HG02852 (cell line): ENCODE results near the gene MITF.

Experiments used
- ATAC-seq: cut with Tn5 transposase; IDR thresholded peaks from one replicate; pipeline ENCODE4 v1.9.1; 2021; ENCODE audit warnings: mild to moderate bottlenecking, moderate library complexity; ENCODE audit not compliant: unreplicated experiment

The MITF gene

DNA sequence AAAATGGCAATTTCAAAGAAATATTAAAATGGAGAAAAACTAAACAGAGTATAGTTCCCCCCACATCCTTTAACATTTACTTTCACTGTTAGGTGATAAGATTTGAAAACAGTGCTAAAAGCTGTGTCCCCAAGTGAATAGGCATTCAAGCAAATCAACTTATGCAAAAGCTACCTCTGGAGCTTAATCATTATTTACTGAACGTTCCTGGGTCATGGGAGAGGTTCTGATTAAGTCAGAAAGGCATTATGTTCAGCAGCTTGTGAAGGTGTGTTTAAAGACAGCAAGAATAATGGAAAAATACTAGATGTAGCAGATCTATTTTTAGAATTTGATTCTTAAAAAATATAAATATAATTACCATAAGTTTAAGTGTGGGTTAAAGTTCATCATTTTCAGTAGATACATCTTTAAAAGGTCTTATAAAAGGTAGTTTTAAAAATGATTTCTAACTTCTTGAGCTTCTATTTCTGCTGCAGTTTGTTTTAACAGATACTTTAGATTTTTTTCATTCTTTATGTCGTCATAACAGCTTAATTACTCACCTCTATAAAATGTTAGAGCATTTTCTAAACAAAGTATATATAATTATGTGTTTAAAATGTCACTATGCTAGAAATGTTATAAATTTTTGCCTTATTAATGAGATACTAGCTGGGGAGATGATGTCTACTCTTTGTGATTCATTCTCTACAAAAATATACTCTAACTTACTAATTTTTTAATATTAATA, 127.9 kb downstream of the MITF start:
- no peak for ATAC-seq

DNA sequence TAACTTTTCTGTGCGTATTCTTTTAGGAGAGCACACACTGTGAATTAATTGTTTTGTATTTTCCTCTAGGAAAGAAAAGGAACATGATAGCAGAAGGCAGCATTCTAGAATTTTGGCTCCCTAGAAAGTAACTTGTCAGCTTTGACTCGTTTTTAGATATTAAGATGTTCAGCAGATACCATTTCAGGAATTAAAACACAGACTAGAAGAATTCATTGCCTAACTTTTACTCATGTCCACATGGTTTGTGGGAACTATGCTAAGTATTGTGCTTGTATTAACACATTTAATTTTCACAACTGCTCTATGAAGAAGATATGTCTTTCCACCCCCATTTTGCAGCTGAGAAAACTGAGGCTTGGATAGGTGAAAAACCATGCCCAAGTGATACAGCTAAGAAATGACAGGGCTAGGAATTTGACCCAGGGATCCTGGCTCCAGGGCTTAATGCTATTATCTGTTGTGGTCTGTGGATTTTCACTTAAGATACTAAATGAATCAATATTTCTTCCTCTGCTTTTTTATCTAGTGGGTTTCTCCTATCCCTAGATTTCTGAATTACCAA, 128.8 kb downstream of the MITF start:
- no peak for ATAC-seq

DNA sequence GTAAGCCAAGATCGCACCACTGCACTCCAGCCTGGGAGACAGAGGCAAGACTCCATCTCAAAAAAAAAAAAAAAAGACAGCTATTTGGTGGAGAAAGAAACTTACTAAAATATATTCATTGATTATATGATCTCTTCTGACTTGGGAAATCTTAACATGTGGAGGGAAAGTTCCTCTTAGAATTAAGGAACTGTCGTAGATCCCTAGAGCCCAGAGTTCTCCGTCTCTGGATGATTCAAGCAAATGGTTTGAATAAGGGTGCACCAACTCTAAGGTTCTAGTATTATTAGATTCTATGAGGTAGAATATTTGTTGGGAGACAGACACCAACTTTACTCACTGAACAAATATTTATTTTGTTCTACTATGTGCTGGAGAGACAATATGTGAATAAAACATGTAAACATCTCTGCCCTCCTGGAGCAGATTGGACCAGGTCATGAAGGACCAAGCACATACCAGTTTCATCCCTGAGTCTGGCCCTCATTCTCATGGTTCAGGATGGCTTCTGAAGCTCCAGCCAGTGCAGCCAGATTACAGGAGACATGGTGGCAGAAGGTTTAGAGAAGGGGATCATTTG, 129.7 kb downstream of the MITF start:
- no peak for ATAC-seq

DNA sequence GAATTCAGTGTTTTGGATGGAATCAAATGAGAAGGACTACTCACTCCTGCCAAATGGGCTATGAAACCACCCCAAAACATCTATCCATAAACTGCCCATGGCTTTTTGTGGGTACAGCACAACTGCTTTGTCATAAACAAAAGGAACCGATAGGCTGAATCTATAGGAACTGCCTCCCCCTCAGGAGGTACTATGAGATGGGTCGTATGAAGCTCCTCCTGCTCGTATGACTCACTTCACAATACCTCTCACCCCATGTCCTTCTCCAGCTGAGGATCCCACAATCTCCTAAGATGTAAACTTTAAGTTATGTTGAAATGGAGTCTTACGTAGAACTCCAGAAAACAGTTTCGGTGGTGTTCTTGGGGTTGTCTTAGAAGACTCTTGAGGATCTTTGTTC, 130.4 kb downstream of the MITF start:
- ATAC-seq: no peak

DNA sequence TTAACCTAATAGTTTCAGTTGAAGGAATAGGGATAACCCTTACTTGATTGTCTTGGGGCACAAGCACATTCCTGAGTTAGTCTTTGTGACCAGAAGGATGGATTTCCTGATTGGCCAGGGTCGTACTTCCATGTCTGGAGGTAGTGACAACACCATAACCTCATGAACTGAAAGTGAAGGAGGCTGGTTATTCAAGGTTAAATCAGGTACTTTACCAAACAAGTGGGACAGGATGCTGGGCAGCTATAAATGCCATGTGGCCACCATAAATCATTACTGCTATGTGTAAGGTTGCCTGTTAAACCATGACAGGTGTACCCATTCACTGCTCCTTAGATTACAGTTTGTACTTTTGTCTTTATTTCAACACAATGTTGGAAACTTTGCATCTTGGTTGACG, 132.0 kb downstream of the MITF start:
- no peak for ATAC-seq

DNA sequence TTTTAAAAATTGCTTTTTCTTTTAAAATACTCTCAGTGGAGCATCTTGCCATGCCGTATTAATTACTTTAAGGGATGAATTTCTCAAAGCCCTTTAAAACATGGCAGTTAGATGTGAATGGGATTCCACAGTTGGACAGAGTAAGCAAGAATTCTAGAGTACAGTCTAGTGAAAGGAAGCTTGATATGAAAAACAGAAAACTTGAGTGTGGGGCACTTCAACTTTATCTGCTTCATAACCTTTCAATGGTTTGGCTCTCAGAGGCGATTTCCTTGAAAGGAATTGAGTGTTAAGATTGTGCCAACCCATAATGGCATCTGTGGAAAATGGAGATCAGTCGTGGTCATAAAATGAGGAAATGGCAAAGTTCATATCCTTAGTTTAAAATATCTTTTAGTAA, 132.6 kb downstream of the MITF start:
- ATAC-seq: no peak

DNA sequence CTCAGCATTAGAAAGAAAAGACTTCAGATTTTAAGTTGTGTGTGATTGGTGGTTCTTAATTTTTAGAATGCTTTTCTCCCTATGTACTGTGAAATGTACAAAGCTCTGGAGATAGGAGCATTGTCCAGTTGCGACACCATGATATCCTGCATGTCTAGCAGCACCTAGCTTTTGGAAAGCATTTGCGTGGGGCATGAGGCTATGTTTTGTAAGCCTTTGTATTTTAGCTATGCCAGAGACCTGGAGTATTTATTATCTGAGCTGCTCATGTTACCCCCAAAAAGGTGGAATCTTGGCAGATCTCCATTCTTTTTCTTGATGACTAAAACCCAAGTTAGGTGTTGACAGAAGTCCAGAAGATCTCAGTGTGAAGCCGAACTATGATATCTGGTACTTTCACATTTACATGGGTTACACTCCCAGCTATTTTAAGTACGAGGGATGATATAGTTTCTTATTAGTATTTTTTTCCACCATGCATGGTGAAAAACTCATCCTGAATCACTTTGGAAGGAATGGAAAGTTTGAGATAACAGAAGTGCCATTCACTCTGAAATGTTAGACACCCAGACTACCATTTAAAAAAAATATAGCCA, 133.6 kb downstream of the MITF start:
- no peak for ATAC-seq

DNA sequence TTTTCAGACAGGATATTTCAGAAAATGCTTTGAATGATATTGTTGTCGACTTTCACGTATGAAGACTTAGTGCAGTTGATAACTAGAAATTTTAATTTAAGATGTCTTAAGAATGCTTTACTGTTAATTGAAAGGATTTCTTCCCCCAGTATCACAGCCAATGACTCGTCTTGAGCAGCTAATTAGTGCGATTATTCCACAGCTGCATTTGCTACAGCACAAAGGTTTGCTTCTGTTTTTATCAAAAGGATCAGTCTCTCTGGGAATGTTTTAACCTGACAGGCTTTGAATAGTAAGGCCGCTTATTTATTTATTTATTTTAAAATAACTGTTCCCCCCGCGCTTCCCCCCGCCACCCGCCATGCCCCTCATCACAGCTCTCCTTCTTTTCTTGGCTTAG, 136.8 kb downstream of the MITF start:
- no peak for ATAC-seq

DNA sequence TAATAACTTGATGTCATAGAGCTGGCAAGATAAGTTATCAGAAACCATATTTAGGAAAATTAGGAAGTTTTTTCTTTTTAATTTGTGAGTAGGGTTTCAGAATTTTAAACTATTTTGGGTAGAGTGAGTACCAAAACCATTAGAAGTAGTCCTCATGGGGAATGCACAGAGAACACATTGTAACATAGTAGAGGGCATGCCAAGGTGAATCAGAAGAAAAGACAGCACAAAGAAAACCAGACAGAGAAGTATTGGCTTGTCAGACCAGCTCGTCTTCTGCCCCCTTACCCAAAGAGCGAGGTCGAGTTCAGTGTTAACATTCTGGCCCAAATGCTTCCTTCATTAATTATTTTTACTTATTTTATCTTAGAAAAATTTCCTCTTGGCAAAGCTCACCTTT, 139.0 kb downstream of the MITF start:
- no peak for ATAC-seq

DNA sequence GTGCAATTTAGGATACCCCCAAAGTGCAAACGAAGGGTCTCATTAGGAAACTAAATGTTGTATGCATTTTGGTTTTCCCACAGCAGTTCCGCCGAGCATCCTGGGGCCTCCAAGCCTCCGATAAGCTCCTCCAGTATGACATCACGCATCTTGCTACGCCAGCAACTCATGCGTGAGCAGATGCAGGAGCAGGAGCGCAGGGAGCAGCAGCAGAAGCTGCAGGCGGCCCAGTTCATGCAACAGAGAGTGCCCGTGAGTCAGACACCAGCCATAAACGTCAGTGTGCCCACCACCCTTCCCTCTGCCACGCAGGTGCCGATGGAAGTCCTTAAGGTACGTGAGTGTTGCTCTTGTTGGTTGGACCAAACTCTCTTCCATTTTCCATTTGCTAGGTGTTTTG, 139.8 kb downstream of the MITF start:
- no peak for ATAC-seq

DNA sequence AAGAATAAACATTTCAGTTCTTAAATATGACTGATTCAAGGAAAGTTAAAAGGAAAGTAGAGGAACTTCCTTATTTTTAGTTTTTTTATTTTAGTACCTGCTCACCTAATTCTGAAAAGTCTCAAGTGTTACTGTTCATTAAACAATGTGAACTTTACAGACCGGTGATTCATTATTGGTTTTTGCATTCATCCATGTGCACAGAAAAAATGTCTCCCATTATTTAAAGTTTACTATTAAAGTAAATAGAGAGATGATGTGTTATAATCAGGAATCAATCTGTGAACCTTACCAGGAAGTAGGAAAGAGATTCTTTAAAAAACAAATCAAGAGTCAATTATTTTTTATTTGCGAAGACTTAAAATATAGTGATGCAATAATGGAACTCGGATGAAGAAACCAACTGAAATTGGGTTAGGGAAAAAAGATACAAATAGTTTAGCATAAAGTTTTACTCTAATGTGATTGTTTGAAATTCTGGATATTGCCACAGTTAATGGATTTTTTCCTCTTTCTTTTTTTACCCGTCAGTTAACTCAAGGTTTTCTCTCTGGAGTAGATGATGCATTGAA, 140.9 kb downstream of the MITF start:
- no peak for ATAC-seq

DNA sequence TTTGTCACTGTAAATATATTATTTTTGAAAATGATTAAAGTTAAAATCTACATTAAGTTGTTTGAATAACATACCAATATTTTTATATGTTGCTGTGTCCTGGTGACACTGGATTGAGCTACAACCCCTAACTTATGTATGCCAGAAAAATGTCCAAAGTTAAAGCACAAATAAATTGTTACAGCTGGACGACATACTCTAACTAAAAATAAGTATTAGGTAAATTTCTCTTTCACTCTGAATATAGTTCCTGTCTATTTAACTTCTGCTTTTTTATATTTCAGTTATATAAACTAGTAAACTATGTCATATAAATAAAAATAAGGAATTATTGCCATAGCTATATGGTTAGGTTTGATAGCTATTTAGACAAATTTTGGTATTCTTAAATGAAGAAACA, 141.8 kb downstream of the MITF start:
- ATAC-seq: no peak

DNA sequence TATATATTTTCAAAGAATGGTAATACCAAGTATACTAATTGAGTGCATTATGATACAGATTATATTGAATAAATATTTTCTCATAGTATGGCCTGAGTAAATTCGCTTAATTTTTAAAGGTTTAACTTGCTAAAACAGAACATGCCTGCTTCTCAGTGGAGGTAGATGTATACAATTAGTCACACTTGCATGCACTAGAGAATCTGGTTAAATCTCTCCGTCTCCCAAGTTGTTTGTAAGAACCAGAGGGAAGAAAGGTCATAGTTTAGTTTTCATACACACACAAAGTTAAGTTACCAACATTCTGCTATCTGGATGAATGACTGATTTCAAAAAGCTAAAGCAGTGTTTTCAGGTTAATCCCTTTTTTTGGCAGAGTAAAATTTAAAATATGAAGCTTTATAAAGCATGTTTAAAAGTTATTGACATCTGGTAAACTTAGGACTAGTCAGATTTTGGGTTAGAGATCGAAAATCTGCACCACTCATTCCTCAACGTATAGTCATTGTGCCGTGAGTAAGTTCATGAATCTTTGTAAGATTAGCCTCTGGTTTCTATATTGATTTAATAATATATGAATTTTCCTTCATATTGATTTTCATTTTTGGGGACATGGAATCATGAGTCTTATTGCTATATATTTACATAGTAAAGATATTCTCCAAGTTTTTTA, 142.6 kb downstream of the MITF start:
- ATAC-seq: no peak

DNA sequence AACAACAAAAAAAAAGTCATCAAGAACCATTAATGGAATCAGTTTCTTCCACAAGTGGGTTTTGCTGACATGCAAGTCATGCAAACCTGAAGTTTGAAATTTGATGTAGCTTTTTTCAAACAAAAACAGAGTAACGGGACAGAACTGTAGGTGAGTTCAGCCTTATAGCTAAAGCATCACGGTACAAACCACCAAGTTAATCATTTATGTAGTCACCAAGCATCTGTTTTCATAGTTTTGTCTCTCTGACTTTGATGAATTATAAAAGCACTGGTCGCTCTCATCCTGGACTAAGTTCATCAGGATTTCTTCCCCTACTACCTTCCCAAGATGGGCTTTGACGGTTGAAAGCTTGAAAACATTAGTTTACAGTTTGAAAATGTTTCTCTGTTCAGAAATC, 143.3 kb downstream of the MITF start:
- ATAC-seq: no peak

DNA sequence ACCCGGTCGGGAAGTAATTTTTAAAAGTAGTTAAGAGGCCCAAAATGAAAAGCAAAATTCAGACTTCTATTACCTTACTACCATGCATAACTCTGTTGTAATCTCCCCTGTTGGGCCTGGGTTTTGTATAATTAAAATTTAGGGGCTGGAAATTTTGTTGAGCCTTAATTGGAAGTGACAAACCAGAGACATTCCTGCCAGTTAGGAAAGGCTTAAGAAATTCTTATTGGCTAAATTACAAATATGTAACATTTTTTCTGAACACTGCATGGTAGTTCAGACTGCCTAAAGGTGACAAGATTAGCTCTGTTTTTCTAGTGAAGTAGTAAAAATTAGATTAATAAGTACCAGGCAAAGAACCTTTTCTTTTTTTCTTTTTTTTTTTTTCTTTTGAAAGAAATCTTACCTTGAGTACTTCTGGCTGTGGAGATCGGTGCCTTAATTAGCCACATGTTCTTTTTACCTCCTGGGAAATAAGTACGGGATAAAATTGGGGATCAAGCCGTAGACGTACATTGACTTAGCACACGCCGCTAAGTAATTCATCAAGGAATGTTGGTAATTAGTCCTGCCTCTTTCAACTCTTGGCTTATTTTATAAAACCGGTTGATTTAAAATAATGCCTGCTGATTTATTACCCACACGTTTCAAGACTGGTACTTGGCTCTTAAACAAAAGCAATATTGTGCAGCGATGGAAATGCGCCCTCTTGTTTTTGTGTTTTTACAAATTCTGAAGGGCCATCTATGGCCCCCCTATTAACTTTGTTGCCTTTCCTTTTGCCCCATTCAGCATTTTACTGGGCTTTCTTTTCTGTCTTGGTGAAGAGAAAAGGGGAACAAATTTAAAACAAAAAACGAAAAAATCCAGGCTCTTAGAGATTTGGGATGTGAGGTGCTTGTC, 149.0 kb downstream of the MITF start:
- ATAC-seq: no peak

DNA sequence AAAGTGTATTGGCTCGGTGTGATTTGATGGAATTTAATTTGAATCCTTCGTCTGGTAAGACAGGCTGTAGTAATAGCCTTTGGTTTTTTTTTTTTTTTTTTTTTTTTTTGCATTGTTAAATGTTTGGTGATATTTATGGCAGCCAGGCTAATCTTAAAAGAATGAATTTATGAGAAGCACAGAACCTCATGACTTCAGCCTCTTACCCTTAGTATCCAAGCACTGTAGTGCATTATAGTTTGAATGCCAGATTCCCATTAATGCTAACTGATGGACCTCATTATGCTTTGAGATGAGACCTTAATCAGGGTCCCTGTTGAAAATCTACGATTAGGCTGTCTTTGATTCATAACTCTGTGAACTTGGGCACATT, 149.7 kb downstream of the MITF start:
- ATAC-seq: no peak

DNA sequence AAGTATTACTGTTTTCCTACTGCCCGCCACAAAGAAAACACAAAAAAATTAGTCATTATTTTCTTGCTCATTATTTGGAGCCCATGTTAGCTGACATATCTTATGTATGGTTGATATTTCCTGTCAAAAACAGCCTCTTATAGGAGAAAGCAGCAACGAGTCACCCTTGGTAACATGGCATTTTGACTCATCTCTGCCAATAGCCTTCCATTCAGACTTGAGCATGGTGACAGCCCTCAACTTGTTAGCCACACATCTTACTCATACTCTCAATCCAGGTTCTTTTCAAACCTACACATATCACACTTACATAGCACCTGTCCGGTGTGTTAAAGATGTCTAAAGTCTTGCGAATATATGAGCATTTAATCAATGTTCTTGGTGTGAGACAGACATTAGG, 150.8 kb downstream of the MITF start:
- no peak for ATAC-seq

DNA sequence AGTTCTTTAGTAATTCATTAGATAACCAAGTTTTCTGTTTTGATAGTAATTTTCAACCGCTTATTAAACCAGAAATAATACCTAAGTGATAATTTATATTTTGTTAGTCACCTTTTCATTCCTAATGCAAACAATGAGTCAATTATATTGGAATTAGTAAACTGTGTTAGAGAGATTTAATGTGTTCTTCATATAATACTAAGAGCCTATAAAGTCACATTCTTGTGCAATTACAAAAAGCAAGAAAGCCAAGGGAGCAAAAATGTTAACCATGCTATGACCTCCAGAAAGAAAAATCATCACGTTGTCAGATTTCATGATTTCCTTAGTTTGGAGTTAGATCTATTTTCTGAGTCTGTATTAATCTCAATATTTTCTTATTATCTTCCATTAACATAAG, 151.4 kb downstream of the MITF start:
- ATAC-seq: no peak

DNA sequence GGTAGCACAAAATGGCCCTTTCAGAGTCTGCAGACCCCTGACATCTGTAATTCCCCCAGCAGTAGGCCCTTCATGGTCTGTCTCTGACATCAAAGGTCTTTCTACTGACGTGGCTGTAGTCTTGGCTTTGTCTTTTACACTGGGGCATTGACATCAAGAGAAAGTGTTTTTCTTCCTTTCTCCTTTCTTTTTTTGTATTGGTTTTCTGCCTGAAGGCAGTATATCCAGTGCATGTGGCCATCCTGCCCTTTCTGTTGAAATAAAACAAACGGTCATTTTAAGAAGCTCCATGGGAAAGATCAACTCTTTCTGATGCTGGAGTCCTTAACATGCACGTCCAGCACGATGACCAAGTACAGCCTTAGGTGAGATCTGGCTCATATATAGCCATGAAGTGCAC, 153.4 kb downstream of the MITF start:
- no peak for ATAC-seq

DNA sequence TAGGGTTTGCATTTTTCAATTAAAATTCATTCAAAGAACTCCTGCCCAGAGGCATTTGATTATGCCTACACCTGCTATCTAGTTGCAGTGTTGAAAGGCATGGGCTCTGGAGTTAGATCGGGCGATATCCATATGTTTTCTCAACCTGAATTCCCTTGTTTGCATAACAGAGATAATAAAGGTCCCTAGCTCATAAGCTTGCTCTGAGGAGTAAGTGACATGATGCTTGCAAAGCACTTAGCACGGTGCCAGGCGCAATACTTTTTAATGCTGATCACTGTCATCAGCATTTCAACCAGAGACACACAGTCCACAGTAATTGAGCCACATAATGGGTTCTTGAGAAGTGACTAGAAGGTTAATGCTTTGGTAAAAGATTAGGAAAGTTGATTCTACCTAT, 154.0 kb downstream of the MITF start:
- ATAC-seq: no peak
